HG02973 (cell line): ENCODE measurements around the gene PCGF1.

Source experiments
- ATAC-seq: cut with Tn5 transposase; IDR thresholded peaks from one replicate; pipeline ENCODE4 v1.9.1; 2021; ENCODE audit warnings: moderate library complexity; ENCODE audit not compliant: unreplicated experiment

Gene PCGF1

DNA sequence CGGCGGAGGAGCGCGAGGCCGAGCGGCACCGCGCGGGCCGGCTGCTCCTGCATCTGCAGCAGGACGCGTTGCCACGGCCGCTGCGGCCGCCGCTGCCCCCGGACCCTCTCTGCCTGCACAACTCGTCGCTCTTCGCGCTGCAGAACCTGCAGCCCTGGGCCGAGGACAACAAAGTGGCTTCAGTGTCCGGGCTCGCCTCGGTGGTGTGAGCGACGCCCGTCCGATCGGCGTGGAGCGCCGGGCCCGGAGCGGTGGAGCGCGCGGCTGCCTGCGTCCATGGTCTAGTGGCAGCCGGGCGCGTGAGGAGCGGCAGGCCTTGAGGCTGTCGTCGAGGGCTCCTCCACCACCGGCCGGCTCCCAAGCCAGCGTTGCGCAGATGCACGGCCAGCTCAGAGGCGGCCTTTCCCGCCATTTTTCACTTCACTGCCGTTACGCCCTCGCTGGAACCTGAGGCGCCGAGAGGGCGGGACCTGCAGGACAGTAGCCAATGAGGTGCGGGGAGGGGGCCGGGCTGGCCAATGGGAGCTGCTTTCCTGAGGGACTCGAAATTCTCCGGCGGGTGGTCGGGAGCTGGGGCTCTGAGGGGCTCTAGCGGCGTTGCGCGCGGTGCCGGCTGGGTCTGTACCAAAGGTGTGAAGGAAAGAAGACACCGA is 8.6 kb upstream of the PCGF1 start:
- ATAC-seq: no peak

DNA sequence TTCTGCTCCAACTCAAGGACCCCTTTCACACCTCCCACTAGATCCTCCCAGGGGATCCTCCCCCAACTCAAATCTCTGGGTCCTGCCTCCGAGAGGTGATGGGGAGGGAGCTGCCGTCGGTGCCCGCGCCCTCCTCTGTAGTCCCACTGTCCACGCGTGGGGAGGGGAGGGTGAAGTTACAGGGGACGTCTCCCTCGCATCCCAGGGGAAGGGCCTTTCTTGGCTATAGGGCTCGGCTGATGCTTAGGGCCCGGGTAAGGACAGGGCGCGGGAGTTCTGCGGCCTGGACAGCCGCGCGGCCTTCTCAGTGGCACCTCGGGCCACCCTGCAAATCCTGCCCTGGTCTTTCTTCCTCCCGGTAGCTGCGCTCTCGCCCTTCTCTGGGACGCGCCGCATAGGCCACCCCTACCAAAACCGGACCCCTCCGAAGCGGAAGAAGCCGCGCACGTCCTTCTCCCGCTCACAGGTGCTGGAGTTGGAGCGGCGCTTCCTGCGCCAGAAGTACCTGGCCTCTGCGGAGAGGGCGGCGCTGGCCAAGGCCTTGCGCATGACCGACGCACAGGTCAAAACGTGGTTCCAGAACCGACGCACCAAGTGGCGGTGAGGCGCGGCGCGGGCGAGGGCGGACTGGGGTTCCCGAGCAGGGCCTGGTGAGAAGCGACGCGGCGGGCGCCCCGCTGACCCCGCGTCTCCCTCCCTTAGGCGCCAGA is 7.9 kb upstream of the PCGF1 start:
- ATAC-seq: no peak

DNA sequence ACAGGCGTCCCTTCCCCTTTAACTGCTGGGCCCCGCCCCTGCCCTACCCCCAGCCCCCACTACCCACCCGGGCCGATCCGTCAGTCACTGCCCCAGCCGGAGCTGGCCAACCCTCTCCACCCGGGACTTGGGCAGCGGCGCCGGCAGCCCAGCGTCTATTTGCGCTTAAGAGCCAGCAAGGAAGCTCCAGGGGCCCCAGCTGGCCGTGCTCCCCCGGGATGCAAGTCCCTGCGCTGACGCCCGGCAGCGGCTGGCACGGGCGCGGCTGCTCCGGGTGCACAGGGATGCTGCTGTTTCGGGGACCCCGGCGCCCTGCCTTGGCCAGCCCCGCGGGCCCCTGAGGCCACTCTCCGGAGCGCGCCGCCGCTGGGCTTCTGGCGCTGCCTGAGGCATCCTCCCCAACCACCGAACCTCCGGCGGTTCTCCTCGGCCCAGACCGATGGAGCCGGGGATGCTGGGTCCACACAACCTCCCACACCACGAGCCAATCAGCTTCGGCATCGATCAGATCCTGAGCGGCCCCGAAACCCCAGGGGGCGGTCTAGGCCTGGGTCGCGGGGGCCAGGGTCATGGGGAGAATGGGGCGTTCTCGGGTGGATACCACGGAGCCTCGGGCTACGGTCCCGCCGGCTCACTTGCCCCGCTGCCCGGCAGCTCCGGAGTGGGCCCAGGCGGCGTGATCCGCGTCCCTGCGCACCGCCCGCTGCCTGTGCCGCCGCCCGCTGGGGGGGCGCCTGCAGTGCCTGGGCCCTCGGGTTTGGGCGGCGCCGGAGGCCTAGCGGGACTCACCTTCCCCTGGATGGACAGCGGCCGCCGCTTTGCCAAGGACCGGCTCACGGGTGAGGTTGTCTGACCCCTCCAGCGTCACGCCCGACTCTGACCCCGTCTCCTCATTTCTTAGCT is 7.1 kb upstream of the PCGF1 start, which contains the start of gene TLX2:
TSS of gene TLX2 (plus strand) at position 83 of the 903 bp plus-strand sequence. CDS start at position 440, 357 bp downstream.
- ATAC-seq: no peak

DNA sequence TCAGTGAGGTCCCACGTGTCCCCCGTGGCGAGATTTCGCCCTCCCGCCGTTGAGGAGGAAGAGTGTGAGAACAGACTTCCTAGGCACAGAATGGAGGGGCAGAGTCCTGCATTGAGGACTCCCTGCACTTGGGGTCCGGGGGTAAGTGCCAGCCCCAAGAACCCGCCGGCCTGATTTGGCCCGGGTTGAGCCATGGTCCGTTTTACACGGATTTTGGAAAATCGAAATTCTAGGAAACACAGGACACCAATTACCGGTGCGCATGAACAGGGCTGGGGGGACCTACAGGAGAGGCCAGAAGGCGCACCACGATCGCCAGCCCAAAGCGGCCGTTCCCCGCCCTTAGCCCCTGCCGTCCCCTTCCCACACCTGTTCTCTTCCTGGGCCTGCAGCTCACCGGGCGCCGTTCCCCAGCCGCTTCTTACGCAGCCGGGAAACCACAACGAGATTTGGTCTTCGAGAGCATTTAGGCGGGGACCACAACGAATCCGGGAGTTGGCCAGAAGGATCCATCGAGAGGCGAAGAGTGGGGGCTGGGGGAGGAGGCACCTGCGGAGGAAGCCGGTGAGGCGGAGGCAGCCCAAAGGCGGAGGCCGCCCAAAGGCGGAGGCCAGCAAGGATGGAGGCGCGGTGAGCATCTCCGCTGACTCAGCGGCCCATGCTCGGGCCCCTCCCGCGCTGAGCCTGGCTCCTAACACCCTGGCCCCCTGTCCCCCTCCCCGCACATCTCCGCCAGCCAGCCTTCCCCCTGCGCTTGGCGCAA is 6.3 kb upstream of the PCGF1 start:
- ATAC-seq: no peak

DNA sequence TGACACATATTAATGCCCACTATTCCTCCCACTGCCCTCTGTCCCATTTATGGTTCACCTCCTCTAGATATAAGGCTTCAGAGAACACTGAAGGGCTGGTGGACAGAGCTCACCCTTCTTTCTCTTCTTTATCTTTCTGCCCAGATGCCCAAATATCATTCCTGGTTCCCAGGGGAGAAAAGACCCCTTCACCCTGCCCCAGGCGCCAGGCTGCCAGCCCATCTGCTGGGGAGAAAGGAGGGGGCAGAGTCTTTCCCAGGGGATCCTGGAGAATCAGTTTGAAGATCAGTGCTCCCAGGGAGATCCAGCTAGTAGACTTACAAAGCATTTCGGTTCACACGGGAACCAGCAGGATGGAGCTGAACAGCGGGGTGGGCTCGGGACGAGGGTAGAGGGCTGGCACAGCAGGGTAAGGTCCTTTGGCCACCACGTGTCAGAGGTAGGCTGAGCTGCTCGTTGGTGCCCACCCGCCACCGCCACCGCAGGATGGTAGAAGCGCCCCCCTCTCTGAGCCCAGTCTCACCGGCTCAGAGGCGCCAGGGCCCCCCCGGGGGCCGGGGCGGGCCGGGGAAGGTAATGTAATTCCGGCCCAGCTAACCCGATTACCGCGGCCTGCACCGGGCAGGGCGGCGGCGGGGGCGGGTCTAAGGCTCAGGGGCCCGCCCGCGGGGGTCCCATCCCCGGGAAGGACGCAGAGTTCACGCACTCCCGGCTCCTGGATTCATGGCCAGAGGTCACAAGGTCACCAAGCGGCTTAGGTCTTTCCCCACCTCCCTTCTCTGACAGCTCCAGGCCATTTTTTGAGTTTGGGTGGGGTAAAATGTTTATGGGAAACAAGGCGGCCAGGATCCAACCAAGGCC is 5.5 kb upstream of the PCGF1 start:
- ATAC-seq: no peak

DNA sequence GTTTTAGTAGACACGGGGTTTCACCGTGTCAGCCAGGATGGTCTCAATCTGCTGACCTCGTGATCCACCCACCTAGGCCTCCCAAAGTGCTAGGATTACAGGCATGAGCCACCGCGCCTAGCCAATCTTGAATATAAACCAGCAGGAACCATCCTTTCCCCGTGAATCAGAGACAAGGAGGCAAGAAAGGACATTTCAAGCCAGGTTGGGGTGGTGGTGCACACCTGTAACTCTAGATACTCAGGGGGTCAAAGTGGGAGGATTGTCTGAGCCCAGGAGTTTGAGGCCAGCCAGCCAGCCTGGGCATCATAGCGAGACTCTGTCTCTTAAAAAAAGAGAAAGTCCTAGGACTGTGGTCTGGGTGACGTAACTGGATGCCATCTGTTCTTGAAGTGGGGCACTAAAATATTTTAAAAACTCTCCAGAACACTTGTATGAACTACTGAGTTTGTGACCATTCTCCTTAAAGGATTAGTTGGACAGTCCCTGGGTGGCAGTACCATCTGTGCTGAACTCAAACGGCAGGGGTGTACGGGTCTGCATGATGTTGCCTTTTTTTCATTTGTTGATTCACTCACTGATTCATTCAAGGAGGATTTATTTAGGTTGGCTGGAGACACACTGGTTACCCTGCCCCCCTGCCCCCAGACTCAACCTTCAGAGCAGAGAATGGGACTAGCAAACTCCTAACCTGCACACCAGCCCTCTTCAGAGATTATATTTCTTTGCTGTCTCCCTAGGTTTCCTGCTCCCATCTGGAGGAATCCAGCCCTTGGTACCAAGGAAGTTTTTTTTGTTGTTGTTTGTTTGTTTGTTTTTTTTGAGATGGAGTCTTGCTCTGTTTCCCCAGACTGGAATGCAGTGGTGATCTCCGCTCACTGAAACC is 3.9 kb upstream of the PCGF1 start:
- no peak for ATAC-seq

DNA sequence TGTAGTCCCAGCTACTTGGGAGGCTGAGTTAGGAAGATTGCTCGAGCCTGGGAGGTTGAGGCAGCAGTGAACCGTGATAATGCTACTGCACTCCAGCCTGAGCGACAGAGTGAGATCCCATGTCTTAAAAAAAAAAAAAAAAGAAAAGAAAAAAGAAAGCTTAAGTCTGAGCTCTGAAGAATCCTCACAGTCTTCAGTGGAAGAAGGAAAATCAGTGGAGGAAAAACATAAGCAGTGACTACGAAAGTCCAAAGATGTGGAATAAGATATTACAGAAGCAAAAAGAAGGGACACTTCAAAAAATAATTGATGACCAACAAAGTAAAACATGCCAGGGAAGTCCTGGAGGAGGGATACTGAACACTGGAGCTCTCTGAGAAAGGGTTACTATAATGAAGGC is 2.8 kb upstream of the PCGF1 start:
- ATAC-seq: no peak

DNA sequence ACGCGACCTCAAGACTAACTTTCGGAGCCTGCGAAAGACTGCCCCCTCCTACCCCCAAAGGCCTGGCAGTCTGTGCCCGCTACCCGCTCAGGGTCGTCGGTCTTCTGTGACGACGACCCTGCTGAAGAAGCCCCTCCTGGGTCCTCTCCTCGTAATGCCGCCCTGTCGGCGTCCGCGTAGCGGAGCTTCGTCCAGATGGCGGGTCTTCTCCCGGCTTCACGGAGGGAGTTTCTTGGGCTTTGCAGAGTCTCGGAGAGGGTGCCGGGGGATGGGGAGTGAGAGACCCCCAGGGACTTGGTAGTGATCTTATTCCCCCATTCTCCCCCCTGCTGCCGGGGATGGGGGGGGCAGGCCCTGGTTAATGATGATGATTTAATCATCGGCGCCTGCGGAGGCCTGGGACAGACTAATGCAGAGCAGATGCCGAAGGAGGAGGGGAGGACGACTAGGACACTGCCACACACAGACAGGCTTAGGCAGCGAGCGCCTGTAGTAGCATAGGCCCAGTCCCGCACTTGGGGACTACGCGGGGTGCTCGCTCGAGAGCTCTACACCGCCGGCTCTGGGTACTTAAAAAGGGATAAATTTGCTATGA is 528 bp upstream of the PCGF1 start:
- peak; percentile 4 for ATAC-seq

DNA sequence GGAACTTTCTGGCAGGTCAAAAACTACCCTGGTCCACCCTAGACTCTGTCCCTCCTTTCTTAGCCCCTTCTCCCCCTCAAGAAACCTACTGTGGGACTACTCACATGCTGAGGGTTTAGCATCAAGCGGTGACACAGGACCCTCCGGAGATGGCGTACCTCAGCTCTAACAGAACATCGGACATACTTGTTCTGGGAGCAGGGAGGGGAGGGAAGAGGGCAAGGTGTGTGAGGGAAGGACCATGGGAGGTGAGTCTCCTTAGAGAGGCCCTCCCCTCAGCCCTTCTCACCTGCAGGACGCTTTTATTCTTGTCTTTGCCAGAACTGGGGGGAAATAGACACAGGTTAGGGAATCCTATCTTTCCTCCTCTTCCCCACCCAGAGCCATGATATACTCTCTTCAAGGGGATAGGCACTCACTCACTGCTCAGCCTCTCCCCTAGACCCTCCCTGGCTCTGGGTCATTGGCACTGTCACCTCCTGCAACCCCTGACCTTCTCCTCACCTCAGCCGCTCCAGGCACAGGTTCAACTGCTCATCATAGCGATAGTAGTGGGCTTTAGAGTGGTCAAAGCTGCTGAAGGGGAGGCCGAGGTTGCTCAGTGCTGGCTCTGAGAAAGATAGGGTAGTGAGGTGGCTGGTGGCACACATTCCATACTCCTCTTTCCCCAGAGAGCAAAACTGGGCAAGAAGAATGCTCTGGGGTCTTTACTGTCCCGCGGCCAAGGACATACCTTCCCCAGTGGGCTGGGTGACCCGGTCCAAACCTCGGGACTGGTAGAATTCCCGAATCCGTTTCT is 1.8 kb downstream of the PCGF1 start:
- no peak for ATAC-seq

DNA sequence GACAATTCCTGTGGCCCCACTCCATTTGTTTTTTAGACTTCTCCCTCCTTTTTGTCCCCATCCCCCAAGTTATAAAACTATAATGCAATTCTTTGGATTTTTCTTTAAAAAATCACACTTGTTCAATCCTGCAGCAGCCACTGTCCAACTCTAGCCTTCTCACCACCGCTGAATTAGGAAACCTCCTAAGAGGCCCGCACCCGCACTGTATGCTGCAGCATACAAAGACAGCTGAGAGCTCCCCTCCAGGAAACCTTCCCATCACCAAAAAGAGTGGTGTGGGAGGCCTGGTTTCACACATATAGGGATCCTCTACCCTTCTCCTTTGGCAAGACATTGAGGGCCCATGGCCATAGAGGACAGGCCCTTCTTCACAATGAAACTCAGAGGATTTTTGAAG is 2.9 kb downstream of the PCGF1 start:
- ATAC-seq: no peak

DNA sequence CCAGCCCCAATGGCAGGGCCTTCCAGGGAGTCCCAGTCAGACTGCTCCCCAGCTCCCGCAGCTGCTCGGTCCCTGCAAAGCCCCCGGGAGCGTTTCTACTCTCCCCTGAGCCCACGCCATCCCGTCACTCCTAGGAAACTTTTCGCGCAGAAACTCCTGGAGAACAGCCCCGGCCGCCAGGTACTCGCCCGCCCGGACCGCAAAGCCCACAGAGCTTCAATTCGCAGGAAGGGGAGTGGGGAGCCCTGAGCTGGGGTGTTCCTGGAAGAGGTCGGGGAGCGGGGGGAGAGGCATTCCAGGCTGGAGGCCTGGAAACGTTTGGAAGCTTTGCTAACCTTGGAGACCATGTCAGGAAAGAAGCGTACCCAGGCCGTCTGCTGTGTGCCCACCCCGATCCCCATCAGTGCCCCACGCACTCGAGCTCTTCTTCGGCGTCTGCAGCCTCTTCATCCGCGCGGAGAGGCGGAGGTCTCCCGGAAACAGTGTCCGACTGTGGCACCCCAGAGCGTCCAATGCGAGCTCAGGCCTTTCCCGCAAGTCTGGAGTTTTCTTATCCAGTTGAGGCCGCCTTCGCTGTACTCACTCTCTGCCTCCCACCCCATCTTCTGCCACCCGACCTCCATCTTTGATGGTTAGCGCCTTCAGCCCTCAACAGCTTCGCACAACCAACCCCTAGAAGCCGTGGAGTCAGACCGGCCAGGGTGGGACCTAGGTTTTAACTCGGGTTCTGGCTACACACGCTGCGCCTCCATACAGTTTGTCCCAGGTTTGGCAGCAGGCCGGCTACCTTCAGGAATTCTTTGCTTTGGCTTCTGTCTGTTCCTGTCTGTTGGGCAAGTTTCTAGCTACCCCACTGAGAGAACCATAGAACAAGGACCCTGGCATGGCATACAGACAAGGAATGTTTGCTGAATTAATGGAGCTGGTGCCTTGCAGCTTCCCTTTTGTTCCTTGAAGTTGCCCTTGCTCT is 3.7 kb downstream of the PCGF1 start:
- no peak for ATAC-seq

DNA sequence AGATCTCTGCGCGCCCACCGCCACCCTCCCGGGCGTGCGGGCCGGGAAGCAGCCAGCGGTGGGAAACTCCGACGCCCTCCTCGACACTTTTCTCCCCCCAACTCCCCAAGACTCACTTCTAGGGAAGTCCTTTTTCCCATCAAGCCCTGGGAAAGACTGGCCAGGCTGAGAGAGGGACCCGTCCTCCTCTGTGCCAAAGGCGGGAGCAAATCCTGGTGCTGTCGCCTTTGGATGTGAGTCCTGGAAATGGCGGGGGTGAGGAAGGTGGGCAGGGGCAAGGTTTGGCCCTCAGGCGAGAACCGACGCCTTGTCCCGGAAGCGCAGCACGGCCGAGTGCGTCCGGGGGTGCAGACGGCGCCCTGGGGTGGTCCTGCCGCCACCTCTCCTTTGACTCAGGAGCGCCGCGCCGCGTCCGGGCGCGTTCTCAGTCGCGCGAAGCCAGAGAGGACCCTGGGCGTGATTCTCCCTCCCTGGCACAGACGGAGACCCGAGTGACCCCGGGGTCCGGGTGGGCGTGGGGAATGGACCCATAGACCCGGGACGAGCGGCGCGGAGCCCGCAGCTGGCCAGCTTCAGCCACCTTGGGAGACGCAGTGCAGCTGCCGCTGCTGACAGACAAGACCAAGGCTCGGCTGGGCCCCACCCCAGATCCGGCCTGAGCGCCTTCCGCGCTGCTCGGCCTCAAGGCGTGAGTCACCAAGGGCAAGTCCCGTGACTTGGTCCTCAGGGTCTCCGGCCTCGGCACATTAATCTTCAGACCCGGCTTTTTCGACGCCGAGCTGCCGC is 4.6 kb downstream of the PCGF1 start:
- peak; percentile 37 for ATAC-seq

DNA sequence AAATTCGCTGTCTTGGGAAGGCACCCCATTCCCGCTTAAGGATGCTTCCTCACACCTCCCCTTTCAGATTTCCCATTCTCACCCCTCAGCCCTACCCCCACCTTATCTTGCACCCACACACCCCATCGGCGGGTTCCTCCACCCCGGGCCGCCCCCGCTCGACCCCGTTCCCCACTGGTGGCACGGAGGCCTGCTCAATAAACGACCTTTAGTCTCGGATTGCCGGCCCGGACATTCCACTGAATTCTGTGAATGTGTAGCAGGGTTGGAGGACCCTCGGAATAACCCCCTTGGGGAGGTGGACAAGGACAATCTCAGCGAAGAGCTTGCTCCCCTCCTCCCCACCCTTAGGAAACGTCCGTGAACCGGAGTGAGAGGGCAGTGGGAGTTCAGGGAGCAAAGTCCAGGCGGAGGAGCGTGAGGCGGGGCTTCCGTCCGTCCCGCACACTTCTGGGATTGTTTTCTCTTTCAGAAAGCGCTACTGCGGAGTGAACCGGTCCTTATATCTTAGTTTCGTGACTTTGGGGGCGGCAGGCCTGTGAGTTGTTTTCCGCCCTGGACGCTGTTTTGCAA is 5.3 kb downstream of the PCGF1 start:
- ATAC-seq: no peak

DNA sequence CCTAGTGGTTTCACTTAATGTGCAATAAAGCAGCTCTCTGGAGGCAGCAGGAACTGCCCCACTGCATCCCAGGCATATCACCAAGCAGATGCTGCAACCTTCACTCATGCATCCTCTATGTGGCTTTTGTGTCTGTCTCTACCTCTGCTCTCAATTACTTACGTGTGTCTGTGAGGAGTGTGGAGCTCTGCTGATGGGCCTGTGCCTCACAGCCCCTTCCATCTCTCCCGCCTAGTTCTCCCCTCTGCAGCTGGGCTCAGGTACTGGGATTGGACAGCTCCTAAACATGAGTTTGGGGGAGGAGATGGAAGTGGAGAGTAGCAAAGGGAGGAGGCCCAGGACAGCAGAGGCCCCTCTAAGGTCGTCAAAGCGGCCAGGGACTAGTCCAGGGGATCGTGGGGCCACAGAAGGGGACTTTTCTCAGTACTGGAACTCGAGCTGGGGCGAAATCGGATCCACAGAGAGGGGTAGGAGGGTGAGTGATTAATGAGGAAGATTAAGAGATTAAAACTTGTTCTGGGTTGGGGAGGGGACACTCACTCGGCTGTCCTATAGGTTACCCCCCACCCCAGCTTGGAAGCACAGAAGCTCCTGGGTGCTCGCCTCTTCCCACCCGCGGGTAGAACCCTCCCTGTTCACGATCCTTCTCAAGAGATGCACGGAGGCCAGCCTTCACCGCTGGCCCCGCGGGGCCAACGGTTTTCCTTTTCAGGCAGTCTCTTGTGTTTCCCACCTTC is 6.0 kb downstream of the PCGF1 start:
- no peak for ATAC-seq

DNA sequence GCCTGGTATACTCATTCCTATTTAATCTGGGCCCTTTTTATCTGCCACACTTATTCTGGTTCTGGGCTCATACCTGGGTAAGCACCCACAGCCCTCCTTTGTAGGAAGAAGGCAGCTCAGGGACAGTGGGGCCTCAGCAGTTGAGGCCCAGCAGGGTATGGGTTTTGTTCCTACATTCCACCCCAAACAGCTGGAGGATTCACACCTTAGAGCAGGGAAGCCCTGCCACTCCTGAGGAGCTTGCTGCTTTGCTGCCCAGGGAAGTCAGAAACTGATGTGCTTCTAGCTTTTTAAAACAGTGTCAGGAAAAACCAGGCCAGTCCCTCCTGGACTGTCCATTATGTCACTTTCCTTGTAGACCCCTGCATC is 6.9 kb downstream of the PCGF1 start:
- ATAC-seq: no peak
